IMR-90 (cell line): ENCODE results near the gene NUP50. TPM values are rescaled to one million over a fixed set of nuclear protein-coding genes. Genes with fewer than 3 reads are reported as not detected.

Experiments used
- ATAC-seq: fragments of 200-7000 bp; cut with Tn5 transposase; 2 replicates; pipeline ENCODE4 v1.9.1; 2020; ENCODE audit warnings: low read depth, mild to moderate bottlenecking, moderate library complexity
- BruUV-seq: library from RNA; stranded (reverse); fragments of 400-500 nt; replicated peaks from 2 replicates; lab custom pipeline; 2021; lab: Mats Ljungman, UMichigan
- CTCF ChIA-PET: fragments of 300-600 bp; formaldehyde crosslinking; extraction: SDS; loops from one replicate; lab custom pipeline; 2021; ENCODE audit warnings: antibody characterized with exemption; lab: Yijun Ruan, JAX
- POLR2A ChIA-PET: fragments of 300-600 bp; sonication (Branson Sonifier 250); formaldehyde crosslinking; loops from one replicate; lab custom pipeline; 2022; ENCODE audit warnings: antibody characterized with exemption; ENCODE audit not compliant: unreplicated experiment; lab: Charles Lee
- DNase-seq: peaks from one replicate; pipeline ENCODE4 v3.0.0; 2013
- H2AFZ ChIP-seq: replicated peaks from 2 replicates; pipeline ENCODE3; 2013; ENCODE audit warnings: low read length, mild to moderate bottlenecking; ENCODE audit not compliant: poor library complexity
- H2AK5ac ChIP-seq: 2 replicates; pipeline ENCODE4 v1.6.1; 2013; ENCODE audit warnings: low read depth, low read length, inconsistent platforms
- H2AK9ac ChIP-seq: replicated peaks from 2 replicates; pipeline ENCODE3; 2013; ENCODE audit warnings: mild to moderate bottlenecking, low read depth, low read length, moderate library complexity; ENCODE audit not compliant: poor library complexity
- H2BK120ac ChIP-seq: 2 replicates; pipeline ENCODE4 v1.6.1; 2013; ENCODE audit warnings: low read depth, low read length, inconsistent platforms
- H2BK15ac ChIP-seq: 3 replicates; pipeline ENCODE4 v1.6.1; 2013; ENCODE audit warnings: low read depth, low read length, inconsistent platforms
- H2BK20ac ChIP-seq: 2 replicates; pipeline ENCODE4 v1.6.1; 2013; ENCODE audit warnings: low read depth, mild to moderate bottlenecking, inconsistent platforms, low read length, moderate library complexity
- H2BK5ac ChIP-seq: 2 replicates; pipeline ENCODE4 v1.6.1; 2013; ENCODE audit warnings: mild to moderate bottlenecking, low read depth, low read length, inconsistent platforms; ENCODE audit not compliant: poor library complexity, severe bottlenecking
- H3K14ac ChIP-seq: replicated peaks from 2 replicates; pipeline ENCODE4 v1.6.1; 2013; ENCODE audit warnings: low read depth, low read length, inconsistent platforms
- H3K18ac ChIP-seq: 2 replicates; pipeline ENCODE4 v1.6.1; 2013; ENCODE audit warnings: low read depth, low read length, control low read depth
- H3K23ac ChIP-seq: 2 replicates; pipeline ENCODE4 v1.6.1; 2013; ENCODE audit warnings: low read depth, low read length, inconsistent platforms
- H3K27ac ChIP-seq: 2 replicates; pipeline ENCODE4 v1.5.1; 2013; ENCODE audit warnings: mild to moderate bottlenecking, control low read depth, low read length; ENCODE audit not compliant: insufficient read depth
- H3K27me3 ChIP-seq: 2 replicates; pipeline ENCODE4 v1.6.1; 2013; ENCODE audit warnings: low read length; ENCODE audit not compliant: control insufficient read depth, insufficient read depth
- H3K36me3 ChIP-seq: 2 replicates; pipeline ENCODE4 v1.6.1; 2013; ENCODE audit warnings: low read length, mixed read lengths; ENCODE audit not compliant: control insufficient read depth, insufficient read depth
- H3K4ac ChIP-seq: 2 replicates; pipeline ENCODE4 v1.6.1; 2013; ENCODE audit warnings: low read depth, low read length, inconsistent platforms
- H3K4me1 ChIP-seq: 2 replicates; pipeline ENCODE4 v1.6.1; 2013; ENCODE audit warnings: low read length, mixed read lengths; ENCODE audit not compliant: control insufficient read depth, insufficient read depth
- H3K4me2 ChIP-seq: 2 replicates; pipeline ENCODE4 v1.6.1; 2013; ENCODE audit warnings: low read depth, mild to moderate bottlenecking, control low read depth, low read length, moderate library complexity
- H3K4me3 ChIP-seq: 2 replicates; pipeline ENCODE4 v1.5.1; 2013; ENCODE audit warnings: low read depth, mild to moderate bottlenecking, control low read depth, low read length, moderate library complexity; ENCODE audit not compliant: insufficient read depth
- H3K56ac ChIP-seq: 2 replicates; pipeline ENCODE4 v1.6.1; 2013; ENCODE audit warnings: low read length, inconsistent platforms; ENCODE audit not compliant: insufficient read depth; ENCODE audit errors: extremely low read depth
- H3K79me1 ChIP-seq, 2 experiments: 2 replicates each; pipeline ENCODE4 v1.6.1; 2013; ENCODE audit warnings: low read length in 2 of 2, inconsistent platforms in 1 of 2, low read depth in 1 of 2
- H3K9ac ChIP-seq: 2 replicates; pipeline ENCODE4 v1.6.1; 2013; ENCODE audit warnings: low read depth, low read length, control low read depth
- H3K9me1 ChIP-seq: 2 replicates; pipeline ENCODE4 v1.6.1; 2013; ENCODE audit warnings: low read length, inconsistent platforms; ENCODE audit not compliant: insufficient read depth
- H3K9me3 ChIP-seq: 2 replicates; pipeline ENCODE4 v1.6.1; 2013; ENCODE audit warnings: low read length; ENCODE audit not compliant: control insufficient read depth, insufficient read depth
- H4K20me1 ChIP-seq: 2 replicates; pipeline ENCODE4 v1.6.1; 2013; ENCODE audit warnings: low read length, inconsistent platforms; ENCODE audit not compliant: insufficient read depth
- H4K5ac ChIP-seq: 2 replicates; pipeline ENCODE4 v1.6.1; 2013; ENCODE audit warnings: mild to moderate bottlenecking, low read depth, low read length, control low read depth
- H4K8ac ChIP-seq, 2 experiments: 2 replicates each; pipeline ENCODE4 v1.6.1; 2013; ENCODE audit warnings: low read depth in 2 of 2, low read length in 2 of 2, control low read depth in 1 of 2, inconsistent platforms in 1 of 2
- H4K91ac ChIP-seq: 2 replicates; pipeline ENCODE4 v1.6.1; 2013; ENCODE audit warnings: low read depth, low read length, inconsistent platforms; ENCODE audit not compliant: insufficient read depth
- BHLHE40 ChIP-seq: fragments of 150-350 bp; IDR thresholded peaks from 2 replicates; pipeline ENCODE4 v1.6.1; 2016; ENCODE audit warnings: mild to moderate bottlenecking, low read depth, low read length
- CTCF ChIP-seq: conservative IDR thresholded peaks from 2 replicates; pipeline ENCODE4 v1.5.1; 2012; ENCODE audit warnings: mild to moderate bottlenecking, low read depth, low read length, improper control_type of control experiment
- FOS ChIP-seq: fragments of 150-350 bp; IDR thresholded peaks from 2 replicates; pipeline ENCODE4 v1.6.1; 2016; ENCODE audit warnings: low read depth, low read length
- MAFK ChIP-seq: IDR thresholded peaks from 2 replicates; pipeline ENCODE4 v1.6.1; 2012; ENCODE audit warnings: low read depth, low read length, improper control_type of control experiment
- MXI1 ChIP-seq: IDR thresholded peaks from 2 replicates; pipeline ENCODE4 v1.6.1; 2012; ENCODE audit warnings: low read depth, mild to moderate bottlenecking, low read length, moderate library complexity, borderline replicate concordance
- NFE2L2 ChIP-seq: fragments of 150-350 bp; IDR thresholded peaks from 2 replicates; pipeline ENCODE4 v1.6.1; 2016; ENCODE audit warnings: low read depth, mild to moderate bottlenecking, low read length
- RAD21 ChIP-seq: IDR thresholded peaks from 2 replicates; pipeline ENCODE4 v1.6.1; 2012; ENCODE audit warnings: low read length, improper control_type of control experiment
- RCOR1 ChIP-seq: IDR thresholded peaks from 2 replicates; pipeline ENCODE4 v1.6.1; 2012; ENCODE audit warnings: mild to moderate bottlenecking, low read length, improper control_type of control experiment; ENCODE audit not compliant: insufficient replicate concordance
- RFX5 ChIP-seq: IDR thresholded peaks from 2 replicates; pipeline ENCODE4 v1.8.0; 2012; ENCODE audit warnings: low read depth, mild to moderate bottlenecking, low read length, moderate library complexity
- WGBS, 2 experiments: methylation state at CpG; one replicate each; pipeline versions ENCODE4 v1.1.5 to v1.1.7; 2013; ENCODE audit warnings: missing lambda C conversion rate in 2 of 2; ENCODE audit not compliant: insufficient read length in 1 of 2; ENCODE audit errors: extremely low coverage in 2 of 2; 5-methylcytosine and 5-hydroxymethylcytosine counted together
- dilution Hi-C: fragments of 300-500 bp; cut with HindIII; formaldehyde crosslinking; loops from one replicate; pipeline ENCODE4 v1.14.3; 2018; ENCODE audit warnings: low sequenced_read_pairs; ENCODE audit not compliant: unreplicated experiment
- in situ Hi-C: fragments of 300-500 bp; cut with MboI; formaldehyde crosslinking; loops from 3 replicates; pipeline ENCODE4 v1.14.3; 2019; ENCODE audit warnings: low sequenced_read_pairs, inconsistent platforms, mixed read lengths
- intact Hi-C: fragments of 100-400 bp; cut with micrococcal nuclease; formaldehyde crosslinking; loops from 2 replicates; pipeline ENCODE4 v1.10.0; 2022
- polyA plus RNA-seq, 3 experiments: library from polyadenylated mRNA; depleted of rRNA; stranded (reverse); fragments of >200 nt; gene quantifications; 2 replicates each; pipeline ENCODE4 v1.2.3, GENCODE V29; 2012; ENCODE audit warnings: low replicate concordance in 1 of 3
- total RNA-seq: library from RNA; depleted of rRNA; stranded (reverse); fragments of >200 nt; gene quantifications from 2 replicates; pipeline ENCODE4 v1.2.3, GENCODE V29; 2012

NUP50 gene
- total and polyA plus RNA-seq, 2 of the 4 experiments (the other 2 are of a cell fraction): 12.8 to 65.4 TPM

DNA sequence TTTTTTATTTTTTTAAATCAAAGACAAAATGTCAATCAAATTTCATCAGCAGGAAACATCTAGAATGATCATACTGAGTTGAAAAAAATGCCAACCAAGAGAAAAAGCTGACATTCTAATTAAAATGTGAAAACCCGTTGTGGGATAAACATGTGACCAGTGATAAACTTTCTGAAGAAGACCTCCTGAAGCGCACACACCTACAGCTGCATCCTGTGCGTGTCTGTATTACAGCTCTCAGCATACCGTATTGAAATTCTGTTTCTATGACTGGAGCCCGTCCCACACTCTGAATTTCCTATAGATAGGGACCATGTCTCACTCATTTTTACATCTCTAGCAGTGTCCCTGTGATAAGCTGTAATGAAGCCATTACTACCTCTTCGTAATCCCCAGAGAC is 12.2 kb upstream of the NUP50 start:
- CTCF ChIA-PET: interaction anchor here (0.6 kb wide), 1 partner anchor 10 kb away, joined by 4 read pairs; no protein-coding TSS in a partner anchor
- H3K23ac ChIP-seq: no peak overlapping the region
- no peaks in the 10 kb centered on the region for H3K27me3 ChIP-seq
- no peak for ATAC-seq
- peaks cover 22 to 51% of the 10 kb centered on the region in 2 experiments for H3K79me1 ChIP-seq
- no peak overlapping the region for H4K5ac ChIP-seq
- H2BK15ac ChIP-seq: no peak overlapping the region
- POLR2A ChIA-PET: no interaction called here
- no peak for DNase-seq
- WGBS, 2 experiments: no CpG with 5 or more reads among the region's 6 CpGs
- peaks cover 4% of the 10 kb centered on the region for H3K36me3 ChIP-seq
- no peak overlapping the region for H3K4ac ChIP-seq
- H4K91ac ChIP-seq: no peak overlapping the region
- intact Hi-C loops (no loop called here), in situ Hi-C loops (no loop called here), dilution Hi-C loops (no loop called here)
- H2BK5ac ChIP-seq: no peak overlapping the region
- H4K8ac ChIP-seq: no peak overlapping the region
- H3K4me3 ChIP-seq: no peak overlapping the region
- TF ChIP-seq MXI1 (no peak), RFX5 (no peak), NFE2L2 (no peak), MAFK (no peak), FOS (no peak), RAD21 (no peak), RCOR1 (no peak), BHLHE40 (no peak), CTCF (no peak)
- no TSS peak for BruUV-seq
- no peak overlapping the region for H2BK120ac ChIP-seq
- no peak overlapping the region for H3K18ac ChIP-seq
- no peak overlapping the region for H2AK5ac ChIP-seq
- peaks cover 15% of the 10 kb centered on the region for H3K9me1 ChIP-seq
- no peak overlapping the region for H3K27ac ChIP-seq
- H2AFZ ChIP-seq: no peak overlapping the region
- H3K56ac ChIP-seq: no peak overlapping the region
- peaks cover 21% of the 10 kb centered on the region for H3K4me1 ChIP-seq
- H3K4me2 ChIP-seq: no peak overlapping the region
- H3K9ac ChIP-seq: no peak overlapping the region
- H2BK20ac ChIP-seq: no peak overlapping the region
- no peaks in the 10 kb centered on the region for H3K9me3 ChIP-seq
- no peak overlapping the region for H3K14ac ChIP-seq
- no peak overlapping the region for H2AK9ac ChIP-seq
- H4K20me1 ChIP-seq: no peaks in the 10 kb centered on the region; the same call in 1 of the 2 replicates
